Fibroblast of mammary gland (primary cell): Measurements from ENCODE around the gene C21orf58.

ENCODE experiments used
- DNase-seq: peaks from one replicate; pipeline ENCODE4 v3.0.0-alpha.2; 2010; ENCODE audit warnings: low read depth
- H3K4me3 ChIP-seq: 2 replicates; pipeline ENCODE4 v1.5.1; 2011; ENCODE audit warnings: low read depth, mild to moderate bottlenecking, low read length, moderate library complexity; ENCODE audit not compliant: control insufficient read depth
- TF ChIP-seq, protein P1 (sequence below): conservative IDR thresholded peaks from 2 replicates; pipeline ENCODE4 v1.5.1; 2011; ENCODE audit warnings: low read depth, low read length, inconsistent platforms; ENCODE audit not compliant: control insufficient read depth, insufficient read depth

The C21orf58 gene

GRCh38 chr21:46357684-46358425 lies 34.2 kb upstream of the C21orf58 start:
- H3K4me3 ChIP-seq: no peak overlapping the region
- DNase-seq: no peak
- TF ChIP-seq, protein P1, sequence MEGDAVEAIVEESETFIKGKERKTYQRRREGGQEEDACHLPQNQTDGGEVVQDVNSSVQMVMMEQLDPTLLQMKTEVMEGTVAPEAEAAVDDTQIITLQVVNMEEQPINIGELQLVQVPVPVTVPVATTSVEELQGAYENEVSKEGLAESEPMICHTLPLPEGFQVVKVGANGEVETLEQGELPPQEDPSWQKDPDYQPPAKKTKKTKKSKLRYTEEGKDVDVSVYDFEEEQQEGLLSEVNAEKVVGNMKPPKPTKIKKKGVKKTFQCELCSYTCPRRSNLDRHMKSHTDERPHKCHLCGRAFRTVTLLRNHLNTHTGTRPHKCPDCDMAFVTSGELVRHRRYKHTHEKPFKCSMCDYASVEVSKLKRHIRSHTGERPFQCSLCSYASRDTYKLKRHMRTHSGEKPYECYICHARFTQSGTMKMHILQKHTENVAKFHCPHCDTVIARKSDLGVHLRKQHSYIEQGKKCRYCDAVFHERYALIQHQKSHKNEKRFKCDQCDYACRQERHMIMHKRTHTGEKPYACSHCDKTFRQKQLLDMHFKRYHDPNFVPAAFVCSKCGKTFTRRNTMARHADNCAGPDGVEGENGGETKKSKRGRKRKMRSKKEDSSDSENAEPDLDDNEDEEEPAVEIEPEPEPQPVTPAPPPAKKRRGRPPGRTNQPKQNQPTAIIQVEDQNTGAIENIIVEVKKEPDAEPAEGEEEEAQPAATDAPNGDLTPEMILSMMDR: no peak

GRCh38 chr21:46357335-46357604 lies 33.6 kb upstream of the C21orf58 start:
- TF ChIP-seq, protein P1: no peak
- DNase-seq: no peak
- H3K4me3 ChIP-seq: no peak overlapping the region

- TF ChIP-seq, protein P1: no peak
Observed at GRCh38 chr21:46356494-46357334, 33.0 kb upstream of the C21orf58 start.

GRCh38 chr21:46356005-46356338 lies 32.3 kb upstream of the C21orf58 start:
- DNase-seq: no peak
- no peak overlapping the region for H3K4me3 ChIP-seq
- TF ChIP-seq, protein P1: no peak

More at GRCh38 chr21:46356494-46357334, 33.0 kb upstream of the C21orf58 start:
- no peak overlapping the region for H3K4me3 ChIP-seq
- no peak for DNase-seq

GRCh38 chr21:46355161-46356004 lies 31.7 kb upstream of the C21orf58 start:
- TF ChIP-seq, protein P1: no peak
- no peak for DNase-seq
- no peak overlapping the region for H3K4me3 ChIP-seq

DNA sequence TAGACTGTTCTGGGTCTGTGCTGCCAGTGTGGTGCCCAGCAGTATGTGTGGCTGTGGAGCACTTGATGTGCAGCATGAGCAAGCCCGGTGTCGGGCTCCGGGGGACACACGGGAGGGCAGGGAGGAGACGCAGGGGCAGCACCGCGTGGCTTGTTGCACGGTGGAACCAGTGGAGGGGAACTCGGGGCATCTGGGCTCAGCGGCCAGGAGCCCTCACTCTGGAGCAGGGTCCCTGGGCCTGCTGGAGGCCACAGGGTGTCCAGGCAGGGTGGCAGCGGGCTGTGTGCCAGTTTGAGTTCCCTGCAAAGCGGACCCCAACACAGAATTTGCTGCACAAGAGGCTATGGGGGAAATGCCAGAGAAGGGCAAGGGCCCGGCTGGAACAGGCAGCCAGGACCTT lies 30.8 kb upstream of the C21orf58 start:
- DNase-seq: no peak
- TF ChIP-seq, protein P1: no peak
- H3K4me3 ChIP-seq: no peak overlapping the region
